ENCODE data around the gene ADGRE1.
A peak's percentile ranks its signal among the peaks of the same experiment; 100 is the strongest.

Gene ADGRE1

GRCh38 chr19:6875218-6875617 is 12.2 kb upstream of the ADGRE1 start:
- no peak for DNase-seq (ENCODE audit: low spot score)

GRCh38 chr19:6876748-6877147 is 10.6 kb upstream of the ADGRE1 start:
- no peak for DNase-seq (ENCODE audit: low spot score)

GRCh38 chr19:6877766-6878165 is 9.6 kb upstream of the ADGRE1 start:
- DNase-seq (ENCODE audit: low spot score) = no peak

- DNase-seq (ENCODE audit: low spot score) = no peak
Observed at GRCh38 chr19:6886277-6886897, 992 bp upstream of the ADGRE1 start.

- DNase-seq (ENCODE audit: low spot score) = no peak
Observed at GRCh38 chr19:6888967-6889366, 1.6 kb downstream of the ADGRE1 start.

GRCh38 chr19:6890401-6890913 is 3.1 kb downstream of the ADGRE1 start:
- DNase-seq (ENCODE audit: low spot score) = peak; percentile 67

- peak; percentile 46 for DNase-seq (ENCODE audit: low spot score)
Observed at GRCh38 chr19:6890938-6891337, 3.6 kb downstream of the ADGRE1 start.

- peak; percentile 58 for DNase-seq (ENCODE audit: low spot score)
Observed at GRCh38 chr19:6891761-6892385, 4.5 kb downstream of the ADGRE1 start.

GRCh38 chr19:6894313-6894712 is 6.9 kb downstream of the ADGRE1 start:
- no peak for DNase-seq (ENCODE audit: low spot score)

- no peak for DNase-seq (ENCODE audit: low spot score)
Observed at GRCh38 chr19:6903446-6903845, 16.1 kb downstream of the ADGRE1 start.

- DNase-seq (ENCODE audit: low spot score) = no peak
Observed at GRCh38 chr19:6906559-6907060, 19.2 kb downstream of the ADGRE1 start.

- no peak for DNase-seq (ENCODE audit: low spot score)
Observed at GRCh38 chr19:6911523-6911922, 24.1 kb downstream of the ADGRE1 start.

GRCh38 chr19:6914321-6914720 is 26.9 kb downstream of the ADGRE1 start:
- no peak for DNase-seq (ENCODE audit: low spot score)

- no peak for DNase-seq (ENCODE audit: low spot score)
Observed at GRCh38 chr19:6916952-6917351, 29.6 kb downstream of the ADGRE1 start.

GRCh38 chr19:6925386-6925785 is 38.0 kb downstream of the ADGRE1 start:
- DNase-seq (ENCODE audit: low spot score) = no peak

- DNase-seq (ENCODE audit: low spot score) = peak; percentile 4
Observed at GRCh38 chr19:6925801-6926751, 38.7 kb downstream of the ADGRE1 start.

GRCh38 chr19:6930190-6930589 is 42.8 kb downstream of the ADGRE1 start:
- no peak for DNase-seq (ENCODE audit: low spot score)

- no peak for DNase-seq (ENCODE audit: low spot score)
Observed at GRCh38 chr19:6935069-6935468, 47.7 kb downstream of the ADGRE1 start.

GRCh38 chr19:6935618-6936017 is 48.2 kb downstream of the ADGRE1 start:
- no peak for DNase-seq (ENCODE audit: low spot score)

- DNase-seq (ENCODE audit: low spot score) = no peak
Observed at GRCh38 chr19:6945733-6946132, 58.4 kb downstream of the ADGRE1 start.

GRCh38 chr19:6947745-6948144 is 60.4 kb downstream of the ADGRE1 start:
- peak; percentile 8 for DNase-seq (ENCODE audit: low spot score)

GRCh38 chr19:6948884-6949283 is 61.5 kb downstream of the ADGRE1 start:
- no peak for DNase-seq (ENCODE audit: low spot score)

All from CD4-positive, alpha-beta T cell treated with Interleukin-6 at 100 ng/mL for 8 hours (primary cell).